Measurements from ENCODE around the gene SH3TC1. TPM values are rescaled to one million over a fixed set of nuclear protein-coding genes. Genes with fewer than 3 reads are reported as not detected.

SH3TC1 gene
- total RNA-seq, 1 donor from 2014 or later: 0.70 TPM

DNA sequence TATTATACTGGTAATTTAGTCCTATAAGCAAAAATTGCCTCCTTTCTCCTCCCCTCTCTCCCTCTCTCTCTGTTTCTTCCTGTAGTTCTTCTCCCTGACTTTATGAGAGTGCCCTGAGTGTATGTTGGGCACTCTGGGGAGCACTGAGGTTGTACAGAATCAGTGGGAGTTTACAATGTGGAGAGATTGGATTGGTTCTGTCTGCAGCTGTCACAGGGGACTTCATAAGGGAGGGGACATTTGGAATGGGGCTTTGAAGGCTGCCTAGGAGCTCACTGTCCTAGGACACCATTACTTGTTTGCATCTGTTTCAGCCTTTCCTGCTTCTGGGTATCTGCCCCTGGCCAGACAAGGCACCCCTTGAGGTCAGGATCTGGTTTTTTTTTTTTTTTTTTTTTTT is 22.9 kb downstream of the SH3TC1 start:
- no peaks in the 10 kb centered on the region for H3K27me3 Mint-ChIP-seq (ENCODE audit: unreplicated experiment)
- no peak overlapping the region for H3K27ac Mint-ChIP-seq (ENCODE audit: unreplicated experiment)
- no peak for TF ChIP-seq CTCF (IDR thresholded peaks at IDR 0.05)
- H3K4me1 Mint-ChIP-seq (ENCODE audit: unreplicated experiment): peaks cover 14% of the 10 kb centered on the region
- H3K9me3 Mint-ChIP-seq (ENCODE audit: unreplicated experiment): no peaks in the 10 kb centered on the region
- H3K4me3 Mint-ChIP-seq (ENCODE audit: unreplicated experiment): no peak overlapping the region
- DNase-seq (ENCODE audit: extremely low spot score, unreplicated experiment): no peak
- H3K36me3 Mint-ChIP-seq (ENCODE audit: unreplicated experiment): no peaks in the 10 kb centered on the region

GRCh38 chr4:8222609-8223388 is 23.7 kb downstream of the SH3TC1 start:
- Mint-ChIP-seq H3K4me3 (ENCODE audit: unreplicated experiment) (no peak overlapping the region), H3K27me3 (ENCODE audit: unreplicated experiment) (no peaks in the 10 kb centered on the region), H3K4me1 (ENCODE audit: unreplicated experiment) (peaks cover 14% of the 10 kb centered on the region), H3K9me3 (ENCODE audit: unreplicated experiment) (no peaks in the 10 kb centered on the region), H3K36me3 (ENCODE audit: unreplicated experiment) (no peaks in the 10 kb centered on the region), H3K27ac (ENCODE audit: unreplicated experiment) (no peak overlapping the region)
- no peak for TF ChIP-seq CTCF (IDR thresholded peaks at IDR 0.05)
- DNase-seq (ENCODE audit: extremely low spot score, unreplicated experiment): no peak

DNA sequence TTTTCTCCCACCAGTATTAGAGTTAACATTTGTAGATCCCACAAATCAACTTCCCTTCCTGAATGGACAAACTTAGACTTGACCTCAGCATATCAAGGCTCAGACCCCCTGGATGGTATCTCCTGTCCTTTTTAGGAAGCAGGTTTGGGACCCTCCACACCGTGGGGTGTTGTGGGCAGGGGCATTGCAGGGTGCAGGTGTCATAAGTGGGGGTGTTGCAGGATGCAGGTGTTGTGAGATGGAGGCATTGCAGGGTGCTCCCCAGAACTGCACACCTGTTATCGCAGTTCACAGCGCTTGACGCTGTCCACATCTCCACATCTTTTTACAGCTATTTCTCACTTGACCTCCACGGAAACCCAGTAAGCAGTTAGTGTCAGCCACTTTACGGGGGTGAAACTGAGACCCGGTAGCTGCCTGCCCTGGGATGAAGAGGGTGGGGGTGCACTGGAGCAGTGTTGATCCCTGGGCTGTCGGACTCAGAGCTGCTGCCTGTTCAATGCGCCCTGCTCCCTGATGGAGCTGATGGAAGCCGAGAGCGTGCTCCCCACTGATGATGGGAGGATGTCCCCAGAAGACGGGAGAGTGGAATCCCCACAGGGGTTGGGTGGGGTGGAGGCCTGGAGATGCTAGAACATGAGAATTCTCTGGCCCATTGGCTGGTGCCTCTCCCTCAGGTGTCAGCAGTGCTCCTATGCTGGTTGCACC is 25.3 kb downstream of the SH3TC1 start:
- no peak overlapping the region for H3K4me3 Mint-ChIP-seq (ENCODE audit: unreplicated experiment)
- H3K27me3 Mint-ChIP-seq (ENCODE audit: unreplicated experiment): no peaks in the 10 kb centered on the region
- no peak for DNase-seq (ENCODE audit: extremely low spot score, unreplicated experiment)
- H3K4me1 Mint-ChIP-seq (ENCODE audit: unreplicated experiment): peaks cover 21% of the 10 kb centered on the region
- H3K9me3 Mint-ChIP-seq (ENCODE audit: unreplicated experiment): no peaks in the 10 kb centered on the region
- no peak overlapping the region for H3K27ac Mint-ChIP-seq (ENCODE audit: unreplicated experiment)
- no peaks in the 10 kb centered on the region for H3K36me3 Mint-ChIP-seq (ENCODE audit: unreplicated experiment)
- TF ChIP-seq CTCF (IDR thresholded peaks at IDR 0.05): no peak

- Mint-ChIP-seq H3K4me3 (ENCODE audit: unreplicated experiment) (no peak overlapping the region), H3K36me3 (ENCODE audit: unreplicated experiment) (no peaks in the 10 kb centered on the region), H3K27me3 (ENCODE audit: unreplicated experiment) (no peaks in the 10 kb centered on the region), H3K4me1 (ENCODE audit: unreplicated experiment) (peaks cover 21% of the 10 kb centered on the region), H3K9me3 (ENCODE audit: unreplicated experiment) (no peaks in the 10 kb centered on the region), H3K27ac (ENCODE audit: unreplicated experiment) (no peak overlapping the region)
- DNase-seq (ENCODE audit: extremely low spot score, unreplicated experiment): no peak
- no peak for TF ChIP-seq CTCF (IDR thresholded peaks at IDR 0.05)
Measured at GRCh38 chr4:8224975-8225625, 26.0 kb downstream of the SH3TC1 start.
